GM11168 (cell line): ENCODE results near the gene ARL2.

Experiments used
- in situ Hi-C: fragments of 300-500 bp; cut with MboI; formaldehyde crosslinking; loops from one replicate; pipeline ENCODE4 v1.12.0; 2022; ENCODE audit warnings: low sequenced_read_pairs; ENCODE audit not compliant: unreplicated experiment

ARL2 gene

GRCh38 chr11:65043881-65044501 lies 30.0 kb downstream of the ARL2 start:
- in situ Hi-C loops = no loop called here

- in situ Hi-C loops = no loop called here
Measured at GRCh38 chr11:65045061-65045460, 31.1 kb downstream of the ARL2 start.

DNA sequence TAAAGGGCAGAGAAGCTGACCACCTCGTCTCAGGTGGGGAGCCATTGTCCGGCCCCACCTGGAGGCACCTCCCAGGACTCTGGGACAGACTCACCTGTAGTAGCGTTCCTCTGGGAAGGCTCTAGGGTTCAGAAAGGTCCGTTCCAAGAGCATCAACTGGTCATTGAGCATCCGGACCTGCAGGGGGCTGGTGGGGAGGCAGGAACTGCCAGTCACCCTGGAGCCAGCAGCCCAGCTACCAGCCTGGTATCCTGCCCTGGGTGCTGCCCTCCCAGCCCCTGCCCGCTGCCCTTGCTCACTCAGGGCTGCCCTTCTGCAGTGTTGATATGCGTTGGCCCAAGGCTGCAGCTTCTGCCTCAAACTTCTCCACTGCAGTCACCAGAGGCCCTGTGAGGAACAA lies 31.8 kb downstream of the ARL2 start:
- in situ Hi-C loops = no loop called here

DNA sequence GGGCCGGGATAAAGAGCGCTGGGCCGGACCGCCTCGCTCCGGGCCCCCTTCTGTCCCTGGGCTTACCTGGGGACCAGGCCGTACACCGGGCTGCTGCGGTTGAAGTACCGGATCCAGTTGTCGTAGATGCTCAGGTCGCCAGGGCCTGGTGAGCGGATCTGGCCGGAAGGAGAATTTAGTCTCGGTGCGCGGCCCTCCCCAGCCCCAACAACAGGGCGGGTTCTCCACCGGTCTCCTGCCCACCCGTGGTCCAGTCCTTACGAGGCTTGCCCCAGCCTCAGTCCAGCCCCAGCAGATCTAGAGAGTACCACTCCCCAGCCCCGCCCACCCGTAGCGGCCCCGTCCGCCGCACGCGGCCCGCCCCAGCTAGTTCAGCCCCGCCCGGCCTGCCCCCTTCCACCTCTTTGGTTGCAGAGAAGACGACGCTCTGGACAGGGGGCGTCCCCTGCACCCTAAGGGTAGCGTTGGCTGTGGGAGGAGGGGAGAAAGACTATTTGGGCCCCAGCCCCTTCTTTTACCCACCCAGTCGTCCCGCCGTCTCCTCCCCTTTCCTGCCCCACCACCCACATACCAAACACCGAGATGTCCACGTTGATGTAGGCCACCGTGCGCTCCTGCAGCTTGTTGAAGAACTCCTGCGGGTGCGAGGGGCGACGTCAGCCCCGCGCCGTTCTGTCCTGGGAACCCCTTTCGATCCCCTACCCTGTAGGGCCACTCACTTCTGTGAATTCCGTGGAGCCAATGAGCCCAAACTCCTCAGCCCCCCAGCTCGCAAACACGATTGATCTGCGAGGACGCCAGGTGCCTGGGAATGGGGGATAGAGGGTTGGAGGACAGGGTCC lies 33.8 kb downstream of the ARL2 start:
- in situ Hi-C loops = no loop called here

DNA sequence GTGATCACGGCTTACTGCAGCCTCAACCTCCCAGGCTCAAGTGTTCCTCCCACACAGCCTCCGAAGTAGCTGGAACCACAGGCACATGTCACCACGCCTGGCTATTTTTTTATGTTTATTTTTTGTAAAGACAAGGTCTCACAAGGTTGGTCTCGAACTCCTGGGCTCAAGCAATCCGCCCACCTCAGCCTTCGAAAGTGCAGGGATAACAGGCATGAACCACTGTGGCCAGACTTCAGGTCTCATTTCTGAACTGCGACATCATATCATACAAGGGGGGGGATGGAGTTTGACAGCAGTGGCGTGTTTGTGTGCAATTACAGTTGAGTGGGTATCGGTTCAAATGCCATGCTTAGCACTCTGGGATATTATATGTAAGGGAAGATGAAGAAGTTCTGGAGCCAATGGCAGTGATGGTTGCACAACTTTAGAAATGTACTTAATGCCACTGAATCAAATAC lies 37.5 kb downstream of the ARL2 start:
- in situ Hi-C loops = no loop called here

DNA sequence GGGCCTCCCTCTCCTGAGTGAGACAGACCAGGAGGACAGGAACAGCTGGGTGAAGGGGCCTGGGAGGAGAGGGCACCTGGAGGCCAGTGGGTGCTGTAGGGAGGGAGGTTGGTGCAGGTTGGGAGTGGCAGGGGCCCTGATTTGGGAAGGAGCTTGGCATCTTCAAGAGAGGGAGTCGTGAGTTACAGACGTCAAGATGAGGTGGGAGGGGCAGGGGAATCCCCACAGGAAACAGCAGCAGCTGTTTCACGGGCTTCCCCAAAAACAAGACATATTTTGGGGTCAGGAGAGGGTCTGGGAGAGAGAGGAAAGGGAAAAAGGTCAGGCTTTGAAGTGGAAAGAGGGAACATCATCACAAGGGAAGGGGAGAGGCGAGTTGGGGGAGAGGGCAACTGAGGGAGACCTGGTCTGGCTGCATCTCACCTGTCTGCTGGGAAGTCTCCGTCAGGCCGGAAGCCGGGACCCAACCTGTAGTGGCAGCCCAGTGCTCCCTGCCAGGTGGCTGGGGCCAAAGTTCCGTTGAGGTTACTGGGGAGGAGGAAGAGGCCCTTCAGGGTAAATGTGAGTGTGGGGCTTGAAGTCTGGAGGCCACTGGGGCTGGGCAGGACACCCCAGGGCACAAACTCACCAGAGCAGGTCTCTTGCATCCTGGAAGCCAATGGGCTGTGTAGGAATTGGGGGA lies 40.0 kb downstream of the ARL2 start:
- in situ Hi-C loops = no loop called here

- in situ Hi-C loops = no loop called here
Measured at GRCh38 chr11:65055538-65055937, 41.6 kb downstream of the ARL2 start.

- in situ Hi-C loops = no loop called here
Measured at GRCh38 chr11:65056999-65057398, 43.0 kb downstream of the ARL2 start.

DNA sequence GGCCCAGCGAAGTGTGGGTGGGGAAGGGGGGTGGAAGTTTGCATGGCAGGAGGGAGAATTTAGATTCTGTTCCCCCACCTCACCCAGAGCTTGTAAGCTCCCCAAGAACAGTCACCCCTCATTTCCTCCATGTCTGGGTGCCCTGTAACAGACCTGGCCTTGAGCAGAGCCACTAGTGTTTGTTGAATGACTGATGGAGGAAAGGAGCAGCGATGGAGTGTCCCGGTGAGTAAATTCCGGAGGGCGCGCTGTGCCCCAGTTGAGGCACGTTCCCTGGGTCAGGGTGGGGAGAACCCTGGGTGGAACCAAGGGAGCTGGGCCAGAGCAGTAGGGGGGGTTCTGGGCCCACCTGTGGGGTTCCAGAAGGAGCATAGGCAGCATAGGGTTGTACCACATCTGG lies 43.6 kb downstream of the ARL2 start:
- in situ Hi-C loops = no loop called here

DNA sequence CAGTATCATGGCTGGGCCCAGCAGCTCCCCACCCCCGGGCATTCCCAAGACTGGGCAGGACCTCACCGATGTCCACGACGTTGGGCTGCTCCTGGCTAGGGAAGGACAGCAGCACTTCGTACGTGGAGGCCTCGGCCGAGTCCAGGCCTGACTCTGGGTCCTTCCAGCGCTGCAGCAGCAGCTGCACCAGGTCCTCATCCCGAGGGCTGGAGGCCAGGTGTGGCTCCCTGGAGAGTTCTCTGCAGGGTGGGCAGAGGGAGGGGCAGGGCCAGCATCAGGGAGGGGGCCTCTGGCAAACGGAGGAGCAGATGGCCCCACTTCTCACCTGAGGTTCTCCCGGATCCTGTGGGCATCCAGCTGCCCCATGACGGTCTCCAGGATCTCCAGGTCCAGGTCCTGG lies 44.1 kb downstream of the ARL2 start:
- in situ Hi-C loops = no loop called here

GRCh38 chr11:65058419-65059054 lies 44.6 kb downstream of the ARL2 start, which contains the start of gene NAALADL1:
Gene NAALADL1 (minus strand): TSS chr11:65058553. CDS start chr11:65058521, 32 bp downstream.
- in situ Hi-C loops = no loop called here

DNA sequence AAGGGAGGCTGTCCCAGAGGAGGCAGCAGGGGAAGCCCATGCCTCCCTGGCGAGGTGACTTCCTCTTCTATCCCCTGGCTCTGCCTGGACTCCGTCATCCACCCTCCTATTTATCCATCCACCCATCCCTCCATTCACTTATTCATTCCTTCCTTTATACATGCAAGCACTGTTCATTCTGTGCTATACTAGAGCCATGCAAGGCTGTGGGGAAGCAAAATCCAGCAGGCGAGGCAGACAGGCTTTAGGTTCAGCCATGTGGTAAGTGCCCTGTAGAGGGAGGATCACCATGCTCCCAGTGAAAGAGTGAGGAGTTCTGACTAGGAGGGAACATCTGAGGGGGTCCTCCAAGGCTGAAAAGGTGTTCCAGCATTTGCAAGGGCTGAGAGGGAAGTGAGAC lies 45.6 kb downstream of the ARL2 start:
- in situ Hi-C loops = no loop called here

- in situ Hi-C loops = no loop called here
Measured at GRCh38 chr11:65059959-65060824, 46.2 kb downstream of the ARL2 start.

GRCh38 chr11:65060913-65061408 lies 47.0 kb downstream of the ARL2 start:
- in situ Hi-C loops = no loop called here

GRCh38 chr11:65063532-65063931 lies 49.6 kb downstream of the ARL2 start:
- in situ Hi-C loops = no loop called here

DNA sequence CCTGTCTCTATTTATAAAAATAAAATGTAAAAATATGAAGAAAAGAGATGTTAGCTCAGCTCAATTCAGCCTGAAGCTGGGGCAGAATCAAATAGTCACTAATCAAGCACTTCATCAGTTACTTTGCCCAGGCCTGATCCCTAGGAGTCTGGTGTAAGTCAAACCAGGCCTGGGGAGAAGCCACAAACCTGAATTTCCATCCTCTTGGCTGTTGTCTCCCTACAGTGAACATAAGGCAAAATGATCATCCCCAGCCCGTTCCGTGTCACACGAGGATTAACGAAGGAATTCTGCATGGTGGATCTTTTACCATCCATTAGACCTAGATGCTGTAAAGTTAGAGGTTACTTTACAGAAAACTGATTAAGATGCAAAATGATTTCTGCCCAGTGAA lies 50.9 kb downstream of the ARL2 start:
- in situ Hi-C loops = no loop called here

DNA sequence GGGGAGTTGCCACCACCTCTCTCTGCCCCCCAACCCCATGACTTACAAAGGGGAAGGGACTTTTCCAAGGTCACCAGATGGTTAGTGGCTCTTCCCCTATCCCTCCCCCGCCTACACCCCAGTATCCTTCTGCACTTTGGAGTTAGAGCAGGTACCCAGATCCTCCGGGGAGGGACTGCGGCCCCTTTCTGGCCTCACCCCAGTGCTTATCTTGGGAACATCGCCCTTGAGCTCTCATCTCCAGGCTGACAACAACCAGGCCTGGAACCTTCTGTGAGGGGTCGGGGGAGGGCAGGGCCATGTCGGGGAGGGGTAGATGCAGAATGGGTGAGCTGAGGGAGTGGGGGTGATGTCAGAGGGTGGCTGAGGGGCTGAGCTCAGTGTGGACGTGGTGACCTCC lies 51.9 kb downstream of the ARL2 start:
- in situ Hi-C loops = no loop called here

DNA sequence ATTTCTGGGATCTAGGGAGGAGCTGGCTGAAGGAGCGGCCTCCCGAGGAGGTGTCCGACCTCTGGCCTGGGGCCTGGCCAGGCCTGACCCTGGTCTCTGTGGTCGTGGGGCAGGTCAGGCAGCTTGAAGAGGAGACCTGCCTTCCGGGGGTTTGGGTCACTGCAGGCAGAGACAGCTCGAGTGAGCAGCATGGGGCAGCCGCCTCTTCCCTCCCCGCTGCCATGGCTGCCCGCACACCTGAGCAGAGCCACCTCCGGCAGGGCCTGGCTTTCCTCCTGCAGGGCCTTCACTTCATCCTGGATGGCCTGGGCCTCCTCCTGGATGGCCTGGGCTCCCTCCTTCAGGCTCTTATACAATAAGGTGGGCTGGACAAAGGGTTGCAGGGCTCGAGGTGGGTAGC lies 52.4 kb downstream of the ARL2 start:
- in situ Hi-C loops = no loop called here

- in situ Hi-C loops = no loop called here
Measured at GRCh38 chr11:65066805-65067291, 52.9 kb downstream of the ARL2 start.
